ENCODE results near the gene GDF10. TPM values are rescaled to one million over a fixed set of nuclear protein-coding genes. Genes with fewer than 3 reads are reported as not detected.

GDF10 gene
- total and polyA plus RNA-seq, 9 of the 15 experiments (the other 6 are each of a cell fraction or from before 2014, with no cell fraction given), result 0.03 to 0.20 (median 0.11) TPM; not detected in 6

DNA sequence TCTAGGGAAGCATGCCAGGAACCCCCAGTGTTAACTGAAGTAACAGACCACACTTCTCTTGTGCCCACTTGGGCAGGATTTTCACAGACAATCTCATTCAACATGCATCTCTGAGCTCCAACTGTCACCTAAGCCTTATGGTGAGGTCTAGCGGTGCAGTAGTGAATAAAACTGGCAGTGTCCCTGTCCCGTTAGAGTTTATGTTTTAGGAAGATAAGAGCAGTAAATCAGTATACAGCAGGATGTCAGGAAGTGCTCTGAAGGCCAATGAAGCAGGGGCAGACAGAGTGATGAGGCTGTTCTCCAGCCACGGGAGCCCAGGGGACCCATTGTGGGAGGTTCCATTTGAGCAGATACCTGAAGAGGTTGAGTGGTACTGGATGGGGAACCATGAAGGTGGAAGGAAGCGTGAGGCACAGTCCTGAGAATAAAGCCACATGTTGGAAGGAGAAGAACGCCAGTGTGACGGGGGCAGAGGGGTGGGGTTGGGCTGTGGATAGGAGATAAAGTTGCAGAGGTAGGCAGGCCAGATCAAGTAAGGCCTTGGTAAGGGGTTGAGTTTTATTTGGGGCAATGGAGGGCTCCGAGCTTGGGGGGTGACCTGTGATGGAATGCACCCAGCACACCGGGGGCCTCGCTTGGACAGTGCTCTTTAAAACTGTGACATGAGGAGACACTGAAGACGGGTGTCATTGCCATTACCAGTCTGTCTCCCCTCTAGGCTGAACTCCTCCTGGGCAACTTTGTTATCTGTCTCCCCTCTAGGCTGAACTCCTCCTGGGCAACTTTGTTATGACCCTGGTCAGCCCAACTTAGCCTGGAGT lies 6.6 kb downstream of the GDF10 start (continued):
- TF ChIP-seq, protein P1, sequence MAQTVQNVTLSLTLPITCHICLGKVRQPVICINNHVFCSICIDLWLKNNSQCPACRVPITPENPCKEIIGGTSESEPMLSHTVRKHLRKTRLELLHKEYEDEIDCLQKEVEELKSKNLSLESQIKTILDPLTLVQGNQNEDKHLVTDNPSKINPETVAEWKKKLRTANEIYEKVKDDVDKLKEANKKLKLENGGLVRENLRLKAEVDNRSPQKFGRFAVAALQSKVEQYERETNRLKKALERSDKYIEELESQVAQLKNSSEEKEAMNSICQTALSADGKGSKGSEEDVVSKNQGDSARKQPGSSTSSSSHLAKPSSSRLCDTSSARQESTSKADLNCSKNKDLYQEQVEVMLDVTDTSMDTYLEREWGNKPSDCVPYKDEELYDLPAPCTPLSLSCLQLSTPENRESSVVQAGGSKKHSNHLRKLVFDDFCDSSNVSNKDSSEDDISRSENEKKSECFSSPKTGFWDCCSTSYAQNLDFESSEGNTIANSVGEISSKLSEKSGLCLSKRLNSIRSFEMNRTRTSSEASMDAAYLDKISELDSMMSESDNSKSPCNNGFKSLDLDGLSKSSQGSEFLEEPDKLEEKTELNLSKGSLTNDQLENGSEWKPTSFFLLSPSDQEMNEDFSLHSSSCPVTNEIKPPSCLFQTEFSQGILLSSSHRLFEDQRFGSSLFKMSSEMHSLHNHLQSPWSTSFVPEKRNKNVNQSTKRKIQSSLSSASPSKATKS (CRISPR knock-in tag; IDR thresholded peaks at IDR 0.05), result no peak
- TF ChIP-seq PHF20 (IDR thresholded peaks at IDR 0.05; ENCODE audit: partially characterized antibody) (no peak), ZNF239 (CRISPR knock-in tag; IDR thresholded peaks at IDR 0.05) (no peak), IRF2 (CRISPR knock-in tag; IDR thresholded peaks at IDR 0.05) (no peak), PATZ1 (CRISPR knock-in tag; IDR thresholded peaks at IDR 0.05; ENCODE audit: borderline replicate concordance) (no peak), SNIP1 (IDR thresholded peaks at IDR 0.05; ENCODE audit: low read depth) (no peak), ELF1 (tag; IDR thresholded peaks at IDR 0.05) (peak; percentile 63), SRSF7 (optimal IDR thresholded peaks at IDR 0.05; ENCODE audit: low read depth, low read length) (no peak), MTA2 (IDR thresholded peaks at IDR 0.05; ENCODE audit: low read depth) (peak; percentile 68), SAFB2 (IDR thresholded peaks at IDR 0.05; ENCODE audit: borderline replicate concordance, low read depth, low read length, severe bottlenecking) (no peak), E2F6 (IDR thresholded peaks at IDR 0.05; ENCODE audit: borderline replicate concordance in 1 of 2, extremely low read depth in 1 of 2, insufficient read depth in 1 of 2, insufficient read length in 1 of 2, low read depth in 1 of 2, low read length in 1 of 2, poor library complexity in 1 of 2, severe bottlenecking in 1 of 2) (no peak), ZBTB2 (IDR thresholded peaks at IDR 0.05) (peak; percentile 37; the same call in 1 of the 2 replicates)
- TF ChIP-seq, protein P2, sequence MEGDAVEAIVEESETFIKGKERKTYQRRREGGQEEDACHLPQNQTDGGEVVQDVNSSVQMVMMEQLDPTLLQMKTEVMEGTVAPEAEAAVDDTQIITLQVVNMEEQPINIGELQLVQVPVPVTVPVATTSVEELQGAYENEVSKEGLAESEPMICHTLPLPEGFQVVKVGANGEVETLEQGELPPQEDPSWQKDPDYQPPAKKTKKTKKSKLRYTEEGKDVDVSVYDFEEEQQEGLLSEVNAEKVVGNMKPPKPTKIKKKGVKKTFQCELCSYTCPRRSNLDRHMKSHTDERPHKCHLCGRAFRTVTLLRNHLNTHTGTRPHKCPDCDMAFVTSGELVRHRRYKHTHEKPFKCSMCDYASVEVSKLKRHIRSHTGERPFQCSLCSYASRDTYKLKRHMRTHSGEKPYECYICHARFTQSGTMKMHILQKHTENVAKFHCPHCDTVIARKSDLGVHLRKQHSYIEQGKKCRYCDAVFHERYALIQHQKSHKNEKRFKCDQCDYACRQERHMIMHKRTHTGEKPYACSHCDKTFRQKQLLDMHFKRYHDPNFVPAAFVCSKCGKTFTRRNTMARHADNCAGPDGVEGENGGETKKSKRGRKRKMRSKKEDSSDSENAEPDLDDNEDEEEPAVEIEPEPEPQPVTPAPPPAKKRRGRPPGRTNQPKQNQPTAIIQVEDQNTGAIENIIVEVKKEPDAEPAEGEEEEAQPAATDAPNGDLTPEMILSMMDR (IDR thresholded peaks at IDR 0.05 in 2 of 3, conservative IDR thresholded peaks at IDR 0.05 in 1 of 3; ENCODE audit: insufficient read depth in 2 of 3, low read depth in 1 of 3, low read length in 3 of 3), result no peak; a peak in 1 of 6 replicates
- TF ChIP-seq, protein P3, sequence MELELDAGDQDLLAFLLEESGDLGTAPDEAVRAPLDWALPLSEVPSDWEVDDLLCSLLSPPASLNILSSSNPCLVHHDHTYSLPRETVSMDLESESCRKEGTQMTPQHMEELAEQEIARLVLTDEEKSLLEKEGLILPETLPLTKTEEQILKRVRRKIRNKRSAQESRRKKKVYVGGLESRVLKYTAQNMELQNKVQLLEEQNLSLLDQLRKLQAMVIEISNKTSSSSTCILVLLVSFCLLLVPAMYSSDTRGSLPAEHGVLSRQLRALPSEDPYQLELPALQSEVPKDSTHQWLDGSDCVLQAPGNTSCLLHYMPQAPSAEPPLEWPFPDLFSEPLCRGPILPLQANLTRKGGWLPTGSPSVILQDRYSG (tag; conservative IDR thresholded peaks at IDR 0.05; ENCODE audit: low read depth), result no peak

Measured in K562 (cell line).